GM13976 (cell line): ENCODE data around the gene GP1BB.

Source experiments
- DNase-seq: peaks from one replicate; pipeline ENCODE4 v3.0.0; 2012; ENCODE audit warnings: low spot score
- CTCF ChIP-seq: IDR thresholded peaks from 2 replicates; pipeline ENCODE4 v1.5.1; 2012; ENCODE audit warnings: borderline replicate concordance, mild to moderate bottlenecking; ENCODE audit not compliant: insufficient read depth; ENCODE audit errors: extremely low read depth, missing control alignments, control extremely low read depth
- in situ Hi-C: fragments of 300-500 bp; cut with MboI; formaldehyde crosslinking; loops from one replicate; pipeline ENCODE4 v1.12.0; 2022; ENCODE audit warnings: low sequenced_read_pairs, mixed read lengths, inconsistent platforms; ENCODE audit not compliant: unreplicated experiment

GP1BB gene

GRCh38 chr22:19739448-19739895 is 16.1 kb downstream of the GP1BB start:
- in situ Hi-C loops: no loop called here
- no peak for TF ChIP-seq CTCF
- no peak for DNase-seq

DNA sequence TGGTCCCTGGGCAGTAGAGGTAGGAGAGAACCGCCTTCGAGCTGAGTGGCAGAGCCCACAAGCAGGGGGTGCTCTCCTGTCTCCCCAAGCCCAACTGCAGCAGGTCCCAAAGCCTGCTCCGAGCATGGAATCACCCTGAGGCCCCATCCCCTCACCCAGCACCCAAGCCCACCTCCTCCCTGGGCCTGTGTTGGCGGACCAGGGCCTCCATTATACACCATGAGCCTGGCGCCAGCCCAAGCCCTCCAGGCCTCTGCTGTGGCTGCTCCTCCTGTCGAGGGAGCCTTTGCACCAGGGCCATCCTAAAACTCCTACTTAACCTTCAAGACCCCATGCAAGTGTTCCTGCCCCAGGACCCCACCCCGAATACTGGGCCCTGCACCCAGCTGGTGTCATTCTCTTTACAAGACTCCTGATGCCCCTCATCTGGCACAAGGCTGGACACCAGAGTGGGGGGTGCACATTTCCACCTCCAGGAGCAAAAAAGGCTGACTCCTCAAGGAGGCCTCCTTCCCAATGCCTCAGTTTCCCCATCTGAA is 16.6 kb downstream of the GP1BB start:
- in situ Hi-C loops: no loop called here
- no peak for DNase-seq
- no peak for TF ChIP-seq CTCF

- DNase-seq: no peak
- TF ChIP-seq CTCF: no peak
- in situ Hi-C loops: no loop called here
Measured at GRCh38 chr22:19740586-19740985, 17.2 kb downstream of the GP1BB start.

GRCh38 chr22:19741053-19741452 is 17.7 kb downstream of the GP1BB start:
- in situ Hi-C loops: no loop called here
- no peak for TF ChIP-seq CTCF

DNA sequence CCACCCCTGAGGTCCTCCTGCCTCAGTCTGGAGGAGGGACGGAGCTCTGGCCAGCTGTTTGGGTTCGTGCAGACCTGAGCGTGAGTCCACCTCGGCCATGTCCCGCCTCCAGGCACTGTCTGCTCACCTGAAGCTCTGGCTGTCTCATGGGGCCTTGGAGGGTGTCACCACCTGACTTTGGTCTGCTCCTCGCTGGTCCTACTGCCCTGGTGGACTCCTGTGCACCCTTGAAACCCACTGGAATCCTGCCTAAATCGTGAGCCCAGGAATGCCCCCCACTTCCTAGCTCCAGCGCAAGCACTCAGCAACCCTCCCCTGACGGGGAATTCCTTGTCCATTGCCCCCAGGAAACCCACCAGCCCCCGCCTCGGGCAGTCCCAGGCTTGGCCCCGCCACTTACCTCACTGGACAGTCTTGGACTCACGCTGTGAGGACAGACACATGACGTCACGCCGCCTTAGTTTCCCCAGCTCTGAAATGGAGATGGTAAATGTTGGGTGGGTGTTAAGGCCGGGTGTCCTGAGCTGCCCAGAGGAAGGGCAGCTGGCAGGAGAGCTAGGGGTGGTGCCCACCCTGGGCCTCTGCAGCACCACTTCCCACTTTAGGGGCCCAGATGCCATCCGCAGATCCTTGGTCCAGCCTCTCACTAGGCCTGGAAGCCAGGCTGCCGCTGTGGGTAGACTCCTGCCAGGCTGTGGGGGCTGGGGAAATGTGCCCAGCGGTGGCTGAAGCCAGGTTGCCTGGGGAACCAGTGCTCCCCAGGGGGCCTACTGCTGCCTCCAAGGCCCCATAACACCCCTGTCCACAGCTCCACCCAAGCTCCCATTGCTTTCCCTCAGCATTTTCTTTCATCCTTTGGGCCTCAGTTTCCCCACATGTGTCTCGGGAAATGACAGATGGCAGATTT is 19.1 kb downstream of the GP1BB start:
- no peak for DNase-seq
- in situ Hi-C loops: no loop called here
- no peak for TF ChIP-seq CTCF

More at GRCh38 chr22:19741053-19741452, 17.7 kb downstream of the GP1BB start:
- DNase-seq: no peak

DNA sequence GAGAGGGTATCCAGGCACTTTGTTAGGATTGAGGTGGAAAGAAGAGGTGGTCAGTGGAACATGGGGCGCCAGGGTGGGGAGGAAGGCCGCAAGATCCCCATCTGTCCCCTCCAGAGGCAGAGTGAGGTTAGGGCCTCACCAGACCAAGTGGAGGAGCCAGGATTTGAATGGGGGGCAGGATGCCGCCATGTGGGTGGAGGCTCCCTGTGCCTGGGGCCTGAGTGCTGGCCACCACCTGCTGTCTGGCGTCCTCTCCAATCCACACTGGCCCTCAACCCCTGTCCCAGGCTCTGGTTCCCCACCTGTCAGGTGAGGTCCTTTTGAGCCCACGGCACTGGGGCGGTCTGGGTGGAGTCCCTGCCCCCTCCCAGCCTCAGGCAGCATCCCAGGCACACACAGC is 19.7 kb downstream of the GP1BB start:
- TF ChIP-seq CTCF: no peak
- in situ Hi-C loops: no loop called here
- DNase-seq: no peak
